WERI-Rb-1 (cell line): ENCODE data around the gene CEP78.
A peak's percentile ranks its signal among the peaks of the same experiment; 100 is the strongest.

Experiments
- DNase-seq: peaks from one replicate; pipeline ENCODE4 v3.0.0-alpha.2; 2020
- H3K27ac ChIP-seq: fragments of 250-450 bp; sonication (Bioruptor Pico); 2 replicates; pipeline ENCODE4 v1.5.1; 2020; ENCODE audit warnings: mild to moderate bottlenecking, moderate library complexity
- H3K27me3 ChIP-seq: fragments of 250-450 bp; sonication (Bioruptor Pico); 2 replicates; pipeline ENCODE4 v1.5.1; 2021; ENCODE audit warnings: mild to moderate bottlenecking, low read depth, moderate library complexity; ENCODE audit not compliant: insufficient read depth, severe bottlenecking
- H3K36me3 ChIP-seq: fragments of 250-450 bp; sonication (Bioruptor Pico); 2 replicates; pipeline ENCODE4 v1.5.1; 2020; ENCODE audit warnings: mild to moderate bottlenecking, moderate library complexity
- H3K4me3 ChIP-seq: 2 replicates; pipeline ENCODE4 v1.5.1; 2011; ENCODE audit warnings: low read depth, mild to moderate bottlenecking, control low read depth, low read length
- H3K9me3 ChIP-seq: fragments of 250-450 bp; sonication (Bioruptor Pico); 2 replicates; pipeline ENCODE4 v1.5.1; 2021; ENCODE audit warnings: mild to moderate bottlenecking, moderate library complexity; ENCODE audit not compliant: severe bottlenecking
- CTCF ChIP-seq: IDR thresholded peaks from 2 replicates; pipeline ENCODE4 v1.5.1; 2011; ENCODE audit warnings: low read depth, mild to moderate bottlenecking, control low read depth, inconsistent platforms, low read length

CEP78 gene

GRCh38 chr9:78238046-78239038 is 2.5 kb downstream of the CEP78 start:
- Histone ChIP-seq H3K9me3 (no peaks in the 10 kb centered on the region), H3K4me3 (no peak overlapping the region), H3K36me3 (peaks cover 57% of the 10 kb centered on the region), H3K27me3 (no peaks in the 10 kb centered on the region), H3K27ac (no peak overlapping the region)
- TF ChIP-seq CTCF = no peak
- DNase-seq = no peak

DNA sequence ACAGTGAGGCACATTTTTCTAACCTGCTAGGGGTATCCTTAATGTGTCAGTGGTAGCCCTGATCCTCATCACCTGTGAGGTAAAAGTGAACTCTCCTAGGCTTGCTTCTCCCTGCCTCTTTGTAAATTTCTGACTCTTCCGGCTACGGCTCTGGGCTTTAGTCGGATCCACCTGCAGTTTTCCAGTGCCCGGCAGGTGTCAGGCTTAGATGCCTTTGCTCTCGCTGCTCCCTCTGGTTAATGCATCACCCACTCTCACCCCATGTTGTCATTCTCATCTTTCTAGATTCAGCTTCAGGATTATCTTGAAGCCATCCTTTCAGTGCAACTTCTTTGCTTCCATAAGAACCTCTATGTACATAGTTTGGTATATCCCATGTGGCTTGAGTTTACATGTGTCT is 3.6 kb downstream of the CEP78 start:
- no peaks in the 10 kb centered on the region for H3K9me3 ChIP-seq
- H3K27ac ChIP-seq = no peak overlapping the region
- H3K4me3 ChIP-seq = no peak overlapping the region
- peaks cover 67% of the 10 kb centered on the region for H3K36me3 ChIP-seq
- H3K27me3 ChIP-seq = no peaks in the 10 kb centered on the region
- TF ChIP-seq CTCF = peak; percentile 62
- DNase-seq = peak; percentile 34

DNA sequence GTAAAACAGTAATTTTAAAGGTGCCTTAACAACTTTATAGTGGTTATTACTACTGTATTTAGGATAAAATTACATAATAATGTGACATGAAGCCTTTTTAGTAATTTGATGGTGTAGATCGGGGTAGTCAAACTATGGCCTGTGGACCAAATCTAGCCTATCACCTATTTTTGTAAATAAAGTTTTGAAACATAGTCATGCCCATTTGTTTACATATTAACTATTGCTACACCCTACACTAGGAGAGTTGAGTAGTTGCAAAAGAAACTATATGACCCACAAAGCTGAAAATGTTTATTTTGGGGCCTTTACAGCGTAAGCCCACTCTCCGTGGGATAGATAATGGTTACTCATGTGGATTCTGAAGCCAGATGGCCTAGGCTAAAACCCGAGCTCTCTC is 6.2 kb downstream of the CEP78 start:
- H3K36me3 ChIP-seq = peaks cover 77% of the 10 kb centered on the region
- no peaks in the 10 kb centered on the region for H3K27me3 ChIP-seq
- no peak for DNase-seq
- H3K27ac ChIP-seq = no peak overlapping the region
- no peak for TF ChIP-seq CTCF
- no peak overlapping the region for H3K4me3 ChIP-seq
- H3K9me3 ChIP-seq = no peaks in the 10 kb centered on the region

- no peak for TF ChIP-seq CTCF
- Histone ChIP-seq H3K4me3 (no peak overlapping the region), H3K27ac (no peak overlapping the region), H3K27me3 (no peaks in the 10 kb centered on the region), H3K36me3 (peaks cover 80% of the 10 kb centered on the region), H3K9me3 (no peaks in the 10 kb centered on the region)
- DNase-seq = no peak
Observed at GRCh38 chr9:78243130-78243529, 7.3 kb downstream of the CEP78 start.

GRCh38 chr9:78245401-78245800 is 9.5 kb downstream of the CEP78 start:
- Histone ChIP-seq H3K27ac (no peak overlapping the region), H3K9me3 (no peaks in the 10 kb centered on the region), H3K27me3 (no peaks in the 10 kb centered on the region), H3K4me3 (no peak overlapping the region), H3K36me3 (peaks cover 78% of the 10 kb centered on the region)
- no peak for TF ChIP-seq CTCF
- DNase-seq = no peak
